ENCODE measurements around the gene FCRL1.

The FCRL1 gene

GRCh38 chr1:157841708-157842107 lies 21.8 kb upstream of the FCRL1 start, which contains the start of gene CD5L:
Gene CD5L, minus strand, starts transcription at chr1:157841808. Its CDS starts 107 bp downstream, at chr1:157841701.
- Histone ChIP-seq H3K4me1 (ENCODE audit: control insufficient read depth in 1 of 2, insufficient read depth in 2 of 2, low read length in 2 of 2) (no peaks in the 10 kb centered on the region), H3K36me3 (ENCODE audit: control insufficient read depth in 1 of 2, insufficient read depth in 2 of 2, low read length in 2 of 2) (no peaks in the 10 kb centered on the region), H3K4ac (ENCODE audit: low read depth, low read length) (no peak within 1 kb of the TSS), H4K91ac (ENCODE audit: low read depth, low read length) (no peak within 1 kb of the TSS), H2AK5ac (ENCODE audit: low read length) (no peak within 1 kb of the TSS), H2AFZ (ENCODE audit: insufficient read depth, low read length, poor library complexity) (no peak within 1 kb of the TSS), H3K23ac (ENCODE audit: low read length) (no peak within 1 kb of the TSS), H2BK120ac (ENCODE audit: insufficient read depth, low read length, poor library complexity) (no peak within 1 kb of the TSS), H2BK5ac (ENCODE audit: low read depth, low read length, poor library complexity) (no peak within 1 kb of the TSS), H3K9me3 (ENCODE audit: insufficient read depth, low read depth, low read length) (no peaks in the 10 kb centered on the region), H3K18ac (ENCODE audit: low read length) (no peak within 1 kb of the TSS), H3K9ac (ENCODE audit: low read length) (no peak within 1 kb of the TSS), H3K4me3 (ENCODE audit: low read depth, low read length) (no peak within 1 kb of the TSS), H3K27me3 (ENCODE audit: insufficient read depth, low read length) (no peaks in the 10 kb centered on the region), H4K8ac (ENCODE audit: low read depth, low read length) (no peak within 1 kb of the TSS), H3K4me2 (ENCODE audit: low read length) (no peak within 1 kb of the TSS), H3K79me2 (ENCODE audit: control insufficient read depth, insufficient read depth, low read length, poor library complexity) (no peaks in the 10 kb centered on the region), H3K27ac (ENCODE audit: low read depth, low read length) (no peak within 1 kb of the TSS), H3K14ac (ENCODE audit: low read length) (no peak within 1 kb of the TSS), H2BK12ac (ENCODE audit: low read length) (no peak within 1 kb of the TSS), H4K12ac (ENCODE audit: low read depth, low read length) (no peak within 1 kb of the TSS), H3K79me1 (ENCODE audit: low read length) (no peaks in the 10 kb centered on the region)
- WGBS (ENCODE audit: extremely low coverage, insufficient coverage, insufficient read length) = no CpG with 5 or more reads among the region's 3 CpGs
- no peak for DNase-seq

DNA sequence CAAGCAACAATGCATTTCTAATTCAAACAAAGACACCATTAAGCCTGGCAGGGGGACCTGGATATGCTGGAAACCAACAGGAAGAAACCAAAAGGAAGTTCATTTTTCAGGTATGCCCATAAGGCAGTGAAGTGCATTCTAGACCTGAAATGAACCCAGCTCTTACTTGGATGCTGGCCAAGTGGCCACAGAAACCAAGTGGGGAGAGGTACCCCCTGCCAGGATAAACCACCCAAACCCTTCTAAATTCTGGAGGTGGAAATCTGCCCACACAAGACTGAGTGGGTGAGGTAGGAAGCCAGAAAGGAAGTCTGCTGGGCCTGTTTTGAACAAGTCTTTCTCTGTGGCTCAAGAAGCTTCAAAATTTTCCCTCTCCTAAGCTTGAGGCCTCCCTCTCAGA lies 19.0 kb upstream of the FCRL1 start:
- Histone ChIP-seq H3K23ac (ENCODE audit: low read length) (no peak overlapping the region), H3K9ac (ENCODE audit: low read length) (no peak overlapping the region), H2BK120ac (ENCODE audit: insufficient read depth, low read length, poor library complexity) (no peak overlapping the region), H3K4me1 (ENCODE audit: control insufficient read depth in 1 of 2, insufficient read depth in 2 of 2, low read length in 2 of 2) (no peaks in the 10 kb centered on the region), H3K36me3 (ENCODE audit: control insufficient read depth in 1 of 2, insufficient read depth in 2 of 2, low read length in 2 of 2) (no peaks in the 10 kb centered on the region), H2BK12ac (ENCODE audit: low read length) (no peak overlapping the region), H3K4ac (ENCODE audit: low read depth, low read length) (no peak overlapping the region), H3K18ac (ENCODE audit: low read length) (no peak overlapping the region), H3K4me3 (ENCODE audit: low read depth, low read length) (no peak overlapping the region), H3K14ac (ENCODE audit: low read length) (no peak overlapping the region), H2BK5ac (ENCODE audit: low read depth, low read length, poor library complexity) (no peak overlapping the region), H2AK5ac (ENCODE audit: low read length) (no peak overlapping the region), H4K12ac (ENCODE audit: low read depth, low read length) (no peak overlapping the region), H3K79me2 (ENCODE audit: control insufficient read depth, insufficient read depth, low read length, poor library complexity) (no peaks in the 10 kb centered on the region), H3K79me1 (ENCODE audit: low read length) (no peaks in the 10 kb centered on the region), H3K27me3 (ENCODE audit: insufficient read depth, low read length) (no peaks in the 10 kb centered on the region), H2AFZ (ENCODE audit: insufficient read depth, low read length, poor library complexity) (no peak overlapping the region), H4K8ac (ENCODE audit: low read depth, low read length) (no peak overlapping the region), H3K4me2 (ENCODE audit: low read length) (no peak overlapping the region), H3K27ac (ENCODE audit: low read depth, low read length) (no peak overlapping the region), H4K91ac (ENCODE audit: low read depth, low read length) (no peak overlapping the region), H3K9me3 (ENCODE audit: insufficient read depth, low read depth, low read length) (no peaks in the 10 kb centered on the region)
- DNase-seq = no peak

GRCh38 chr1:157834430-157834829 lies 14.5 kb upstream of the FCRL1 start:
- Histone ChIP-seq H3K27me3 (ENCODE audit: insufficient read depth, low read length) (no peaks in the 10 kb centered on the region), H3K14ac (ENCODE audit: low read length) (no peak overlapping the region), H4K12ac (ENCODE audit: low read depth, low read length) (no peak overlapping the region), H3K4me3 (ENCODE audit: low read depth, low read length) (no peak overlapping the region), H3K4ac (ENCODE audit: low read depth, low read length) (no peak overlapping the region), H4K91ac (ENCODE audit: low read depth, low read length) (no peak overlapping the region), H3K4me1 (ENCODE audit: control insufficient read depth in 1 of 2, insufficient read depth in 2 of 2, low read length in 2 of 2) (peaks cover 3 to 7% of the 10 kb centered on the region in 2 experiments), H3K9ac (ENCODE audit: low read length) (no peak overlapping the region), H3K9me3 (ENCODE audit: insufficient read depth, low read depth, low read length) (no peaks in the 10 kb centered on the region), H2BK5ac (ENCODE audit: low read depth, low read length, poor library complexity) (no peak overlapping the region), H3K27ac (ENCODE audit: low read depth, low read length) (no peak overlapping the region), H2AK5ac (ENCODE audit: low read length) (no peak overlapping the region), H3K36me3 (ENCODE audit: control insufficient read depth in 1 of 2, insufficient read depth in 2 of 2, low read length in 2 of 2) (no peaks in the 10 kb centered on the region), H3K18ac (ENCODE audit: low read length) (no peak overlapping the region), H3K79me1 (ENCODE audit: low read length) (no peaks in the 10 kb centered on the region), H2AFZ (ENCODE audit: insufficient read depth, low read length, poor library complexity) (no peak overlapping the region), H2BK120ac (ENCODE audit: insufficient read depth, low read length, poor library complexity) (no peak overlapping the region), H4K8ac (ENCODE audit: low read depth, low read length) (no peak overlapping the region), H2BK12ac (ENCODE audit: low read length) (no peak overlapping the region), H3K79me2 (ENCODE audit: control insufficient read depth, insufficient read depth, low read length, poor library complexity) (no peaks in the 10 kb centered on the region), H3K23ac (ENCODE audit: low read length) (no peak overlapping the region), H3K4me2 (ENCODE audit: low read length) (no peak overlapping the region)
- DNase-seq = no peak
- WGBS (ENCODE audit: extremely low coverage, insufficient coverage, insufficient read length) = no CpG with 5 or more reads among the region's 12 CpGs

DNA sequence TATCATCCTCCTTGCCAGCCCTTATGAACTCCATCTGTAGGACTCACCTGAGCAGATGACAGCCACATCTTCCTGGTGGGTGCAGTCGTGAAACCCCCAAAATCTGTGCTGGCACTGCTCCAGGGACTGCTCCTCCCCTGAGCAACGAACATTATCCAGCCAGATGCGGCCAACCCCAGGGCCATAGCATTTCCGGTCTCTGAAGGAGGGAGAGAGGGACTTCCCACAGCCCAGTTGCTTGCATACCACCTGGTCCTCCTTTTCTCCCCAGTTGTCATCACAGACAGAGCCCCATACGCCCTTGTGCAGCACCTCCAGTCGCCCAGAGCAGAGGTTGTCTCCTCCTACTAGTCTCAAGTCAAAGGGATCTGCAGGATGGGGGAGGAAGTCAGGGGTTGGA lies 13.2 kb upstream of the FCRL1 start:
- Histone ChIP-seq H2AFZ (ENCODE audit: insufficient read depth, low read length, poor library complexity) (no peak overlapping the region), H3K4me3 (ENCODE audit: low read depth, low read length) (no peak overlapping the region), H3K18ac (ENCODE audit: low read length) (no peak overlapping the region), H3K27ac (ENCODE audit: low read depth, low read length) (no peak overlapping the region), H3K14ac (ENCODE audit: low read length) (no peak overlapping the region), H2BK120ac (ENCODE audit: insufficient read depth, low read length, poor library complexity) (no peak overlapping the region), H3K9ac (ENCODE audit: low read length) (no peak overlapping the region), H3K4ac (ENCODE audit: low read depth, low read length) (no peak overlapping the region), H3K4me1 (ENCODE audit: control insufficient read depth in 1 of 2, insufficient read depth in 2 of 2, low read length in 2 of 2) (peaks cover 3 to 7% of the 10 kb centered on the region in 2 experiments), H3K79me1 (ENCODE audit: low read length) (no peaks in the 10 kb centered on the region), H4K12ac (ENCODE audit: low read depth, low read length) (no peak overlapping the region), H3K27me3 (ENCODE audit: insufficient read depth, low read length) (no peaks in the 10 kb centered on the region), H3K4me2 (ENCODE audit: low read length) (no peak overlapping the region), H3K36me3 (ENCODE audit: control insufficient read depth in 1 of 2, insufficient read depth in 2 of 2, low read length in 2 of 2) (no peaks in the 10 kb centered on the region), H2AK5ac (ENCODE audit: low read length) (no peak overlapping the region), H2BK12ac (ENCODE audit: low read length) (no peak overlapping the region), H3K79me2 (ENCODE audit: control insufficient read depth, insufficient read depth, low read length, poor library complexity) (no peaks in the 10 kb centered on the region), H3K23ac (ENCODE audit: low read length) (no peak overlapping the region), H4K8ac (ENCODE audit: low read depth, low read length) (no peak overlapping the region), H4K91ac (ENCODE audit: low read depth, low read length) (no peak overlapping the region), H2BK5ac (ENCODE audit: low read depth, low read length, poor library complexity) (no peak overlapping the region), H3K9me3 (ENCODE audit: insufficient read depth, low read depth, low read length) (no peaks in the 10 kb centered on the region)
- DNase-seq = no peak
- WGBS (ENCODE audit: extremely low coverage, insufficient coverage, insufficient read length) = no CpG with 5 or more reads among the region's 6 CpGs
